ENCODE results near the gene CACNA2D3. TPM values are rescaled to one million over a fixed set of nuclear protein-coding genes. Genes with fewer than 3 reads are reported as not detected.

The CACNA2D3 gene
- total RNA-seq, 1 experiment from 2014 or later: 7.6 TPM

DNA sequence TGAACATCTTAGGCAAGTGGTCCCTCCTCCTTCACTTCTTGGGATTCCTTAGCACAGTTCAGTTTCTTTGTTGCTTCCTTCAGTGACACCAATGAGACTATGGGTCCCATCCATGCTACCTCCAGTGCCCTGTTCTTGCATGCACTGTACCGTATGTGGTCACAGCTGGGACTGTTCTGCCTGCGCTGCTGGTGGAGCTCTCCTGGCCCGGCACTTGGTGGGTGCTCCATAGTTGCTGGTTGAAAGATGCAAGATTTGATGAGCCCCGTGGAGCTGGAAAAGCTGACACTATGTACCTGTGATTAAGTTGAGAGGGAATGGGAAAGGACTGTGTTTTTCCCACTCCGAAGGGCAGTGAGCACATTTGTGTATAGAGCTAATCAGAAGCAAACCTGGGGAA is 407.7 kb downstream of the CACNA2D3 start:
- no peak for DNase-seq (ENCODE audit: low spot score)

DNA sequence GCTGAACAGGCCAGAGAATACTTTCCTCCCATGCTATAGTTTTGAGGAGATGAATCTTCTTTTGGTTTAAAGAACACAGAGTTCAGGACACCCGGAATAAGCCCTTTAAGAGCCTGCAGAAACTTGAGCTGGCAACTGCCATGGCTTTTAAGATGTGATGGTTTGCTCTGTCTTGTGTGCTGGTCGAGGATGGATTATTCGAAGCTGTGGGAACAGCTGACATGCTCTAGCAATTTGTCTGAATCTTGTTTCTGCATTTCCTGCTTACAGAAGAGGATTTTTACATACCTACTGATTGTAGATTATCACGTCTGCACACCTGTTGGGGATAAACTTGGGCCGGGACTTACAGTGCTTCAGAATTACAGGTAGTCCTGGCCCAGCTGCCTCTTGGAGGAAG is 408.6 kb downstream of the CACNA2D3 start:
- DNase-seq (ENCODE audit: low spot score): no peak

- DNase-seq (ENCODE audit: low spot score): no peak
These were observed 409.4 kb downstream of the CACNA2D3 start for GRCh38 chr3:54531741-54532140.

GRCh38 chr3:54533856-54534255 is 411.5 kb downstream of the CACNA2D3 start:
- DNase-seq (ENCODE audit: low spot score): peak; percentile 11

- DNase-seq (ENCODE audit: low spot score): no peak
These were observed 413.3 kb downstream of the CACNA2D3 start for GRCh38 chr3:54535619-54536018.

DNA sequence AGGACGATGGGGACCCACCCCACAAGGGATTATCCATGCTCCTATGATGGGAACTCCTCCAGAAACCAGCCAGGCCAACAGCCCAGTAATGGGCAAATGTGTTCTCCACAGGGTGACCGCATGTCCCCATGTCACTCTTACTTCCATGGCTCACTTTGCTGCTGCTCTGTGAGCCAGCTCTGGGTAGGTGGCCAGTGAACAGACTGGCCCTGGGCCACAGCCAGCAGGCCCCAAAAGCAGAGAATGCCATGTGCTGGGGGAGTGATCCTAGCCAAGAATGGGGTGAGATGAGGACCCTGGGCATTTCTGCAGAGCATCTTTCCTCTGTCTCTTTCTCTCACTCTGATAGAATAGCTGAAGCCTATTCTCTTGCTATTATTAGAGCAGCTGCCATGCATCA is 414.1 kb downstream of the CACNA2D3 start:
- no peak for DNase-seq (ENCODE audit: low spot score)

GRCh38 chr3:54537506-54537905 is 415.2 kb downstream of the CACNA2D3 start:
- DNase-seq (ENCODE audit: low spot score): no peak

DNA sequence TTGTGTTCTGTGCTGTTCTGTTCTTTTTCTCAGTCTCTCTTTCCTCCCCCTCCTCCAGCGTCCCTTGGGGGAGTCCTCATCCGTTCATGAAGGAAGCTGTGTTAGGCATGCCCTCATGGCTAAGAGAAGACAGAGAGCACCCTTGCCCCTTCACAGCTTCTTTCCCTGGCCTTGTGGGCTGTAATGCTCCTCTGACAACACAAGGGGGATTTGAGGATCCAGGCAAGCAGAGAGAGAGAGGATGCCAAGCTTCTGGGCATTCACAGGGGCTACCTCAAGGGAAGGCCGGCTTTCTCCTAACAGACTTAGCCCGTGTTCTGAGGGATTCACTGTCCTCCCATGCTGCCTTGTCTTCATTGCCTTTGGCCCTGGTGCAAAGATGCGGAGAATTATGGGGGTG is 416.0 kb downstream of the CACNA2D3 start:
- DNase-seq (ENCODE audit: low spot score): no peak

DNA sequence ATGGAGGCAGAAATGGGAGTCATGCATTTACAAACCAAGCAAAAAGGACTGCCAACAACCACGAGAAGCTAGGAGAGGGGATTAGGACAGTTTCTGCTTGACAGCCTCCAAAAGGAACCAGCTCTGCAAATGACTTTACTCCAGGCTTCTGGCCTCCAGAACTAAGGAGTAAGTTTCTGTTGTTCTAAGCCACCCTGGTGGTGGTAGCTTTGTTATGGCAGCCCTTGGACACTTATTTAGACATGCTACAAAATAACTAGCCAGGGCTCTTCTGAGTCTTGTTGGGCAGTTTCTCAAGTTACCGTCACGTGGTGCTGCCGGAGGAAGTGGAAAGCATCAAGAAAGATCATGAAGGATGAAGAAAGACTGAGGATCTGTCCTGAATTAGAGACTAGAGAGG is 419.0 kb downstream of the CACNA2D3 start:
- DNase-seq (ENCODE audit: low spot score): no peak

DNA sequence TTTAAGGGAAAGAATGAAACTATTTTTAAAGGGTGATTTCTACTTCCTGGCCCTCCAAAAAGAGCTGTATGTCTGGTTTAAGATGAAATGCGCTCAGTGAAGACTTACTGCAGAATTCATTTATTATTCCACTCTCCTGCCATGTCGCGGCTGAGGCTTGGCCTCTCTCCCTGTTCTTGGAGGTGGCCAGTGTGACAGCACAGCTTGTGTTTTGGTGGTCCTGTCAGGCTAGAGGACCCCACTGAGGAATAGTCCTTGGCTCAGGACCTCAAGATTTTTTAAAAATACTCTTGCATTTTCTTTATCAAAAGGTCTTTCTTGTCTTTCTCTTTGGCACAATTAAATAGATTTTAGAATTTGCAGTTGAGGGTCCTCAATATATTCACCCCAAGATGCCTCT is 421.1 kb downstream of the CACNA2D3 start:
- DNase-seq (ENCODE audit: low spot score): no peak

DNA sequence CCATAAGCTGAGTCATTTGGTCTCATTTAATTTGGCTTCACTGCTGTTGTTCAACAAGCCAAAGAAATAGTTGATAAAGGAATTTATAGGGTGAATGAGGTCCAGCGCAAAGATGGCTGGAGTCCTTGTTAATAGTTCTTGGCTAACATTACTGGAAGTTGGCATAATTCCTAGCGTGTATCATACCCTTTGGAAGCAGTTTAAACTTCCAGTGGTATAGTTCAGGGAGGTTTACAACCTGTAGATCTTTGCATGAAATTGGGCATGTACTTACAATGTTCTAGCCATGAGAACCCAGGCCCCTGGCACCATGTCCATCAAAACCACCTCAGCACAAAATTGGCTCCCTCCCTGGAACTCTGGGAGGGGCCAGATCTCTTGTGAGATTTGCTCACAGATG is 424.7 kb downstream of the CACNA2D3 start:
- DNase-seq (ENCODE audit: low spot score): no peak

- no peak for DNase-seq (ENCODE audit: low spot score)
These were observed 425.5 kb downstream of the CACNA2D3 start for GRCh38 chr3:54547846-54548245.

- no peak for DNase-seq (ENCODE audit: low spot score)
These were observed 427.4 kb downstream of the CACNA2D3 start for GRCh38 chr3:54549607-54550220.

DNA sequence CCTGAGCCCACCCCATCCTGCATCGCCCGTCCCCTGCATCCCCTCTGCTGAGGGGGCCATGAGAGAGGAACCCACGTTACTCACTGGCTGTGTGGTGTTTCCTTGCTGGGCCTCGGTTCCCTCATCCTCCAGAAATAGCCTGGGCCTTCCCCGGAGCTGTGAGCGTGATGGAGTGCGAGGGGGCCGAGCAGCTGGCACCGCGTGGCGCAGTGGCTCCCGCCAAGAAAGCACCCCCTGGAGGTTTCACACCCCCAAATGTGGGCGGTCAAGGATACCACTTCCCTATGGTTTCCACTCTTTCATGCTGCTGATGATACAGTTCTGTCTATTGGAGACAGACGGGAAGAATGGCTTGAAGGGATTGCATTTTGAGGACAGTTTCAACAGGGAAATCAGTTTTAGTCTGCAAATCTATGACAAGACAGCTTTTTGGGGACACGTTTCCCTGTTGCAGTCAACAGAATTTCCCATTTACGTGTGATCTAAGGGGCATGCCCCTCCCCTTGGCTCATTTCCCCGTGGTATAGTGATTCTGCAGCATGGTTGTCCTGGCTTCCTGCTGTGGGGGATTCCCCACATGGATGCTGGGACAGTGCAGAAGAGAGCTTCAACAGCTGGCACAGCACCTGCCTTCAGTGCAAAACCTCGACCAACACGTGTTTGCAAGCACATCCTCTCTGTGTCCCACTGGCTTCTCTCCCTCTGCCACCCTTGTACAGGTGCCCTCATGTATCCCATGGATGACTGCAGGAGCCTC is 428.0 kb downstream of the CACNA2D3 start:
- peak; percentile 26 for DNase-seq (ENCODE audit: low spot score)

GRCh38 chr3:54556630-54557029 is 434.3 kb downstream of the CACNA2D3 start:
- no peak for DNase-seq (ENCODE audit: low spot score)

- peak; percentile 19 for DNase-seq (ENCODE audit: low spot score)
These were observed 435.4 kb downstream of the CACNA2D3 start for GRCh38 chr3:54557538-54558428.

DNA sequence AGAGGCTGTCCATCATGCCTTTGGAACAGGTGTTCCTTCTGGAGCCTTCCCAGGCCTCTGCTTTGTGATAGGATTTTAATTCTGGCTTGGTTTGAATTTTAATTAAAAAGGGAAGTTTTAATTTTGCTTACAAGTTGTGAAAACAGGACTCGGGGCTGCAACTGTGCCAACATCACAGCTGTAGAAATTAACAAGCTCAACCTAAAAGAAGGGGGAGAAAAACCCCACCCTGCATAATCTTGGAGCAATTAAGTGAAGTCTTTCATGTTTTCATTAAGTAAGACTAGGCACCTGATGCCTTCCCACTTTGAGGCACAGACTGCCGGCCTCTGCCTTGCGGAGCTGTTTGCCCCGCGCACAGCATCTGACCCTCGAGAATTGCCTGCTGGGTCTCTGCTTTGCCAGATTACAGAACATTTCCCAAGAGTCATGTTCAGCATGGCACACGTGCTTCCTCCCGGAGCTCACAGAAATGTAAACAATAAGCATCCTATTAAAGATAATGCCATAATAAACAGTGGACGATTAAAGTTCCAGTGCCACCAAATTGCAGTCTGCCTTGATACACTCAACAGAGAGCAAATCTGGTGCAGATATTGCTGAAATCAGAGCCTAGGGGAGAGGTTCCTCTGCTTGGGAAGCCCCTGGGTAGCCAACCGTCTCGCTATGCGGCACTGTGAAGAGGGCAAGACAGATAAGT is 441.3 kb downstream of the CACNA2D3 start:
- no peak for DNase-seq (ENCODE audit: low spot score)

- no peak for DNase-seq (ENCODE audit: low spot score)
These were observed 442.1 kb downstream of the CACNA2D3 start for GRCh38 chr3:54564374-54564925.

DNA sequence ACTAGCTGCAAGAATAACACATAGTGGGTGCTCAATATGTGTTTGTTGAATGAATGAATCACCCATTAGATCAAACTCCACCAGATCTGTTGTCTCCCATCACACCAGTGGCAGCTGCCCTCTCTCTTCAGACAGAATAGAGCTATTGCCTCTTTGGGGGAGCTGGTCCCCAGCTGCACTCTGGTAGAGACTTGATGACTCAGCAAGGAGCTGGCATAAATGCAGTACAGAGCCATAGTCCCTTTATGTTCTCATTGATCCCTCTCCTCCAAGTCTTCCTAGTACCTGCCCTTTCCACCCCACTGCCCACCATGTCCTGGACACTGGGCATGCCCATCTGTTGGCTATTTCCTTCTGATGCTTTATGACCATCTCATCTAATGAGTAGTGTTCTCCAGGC is 443.6 kb downstream of the CACNA2D3 start:
- no peak for DNase-seq (ENCODE audit: low spot score)

DNA sequence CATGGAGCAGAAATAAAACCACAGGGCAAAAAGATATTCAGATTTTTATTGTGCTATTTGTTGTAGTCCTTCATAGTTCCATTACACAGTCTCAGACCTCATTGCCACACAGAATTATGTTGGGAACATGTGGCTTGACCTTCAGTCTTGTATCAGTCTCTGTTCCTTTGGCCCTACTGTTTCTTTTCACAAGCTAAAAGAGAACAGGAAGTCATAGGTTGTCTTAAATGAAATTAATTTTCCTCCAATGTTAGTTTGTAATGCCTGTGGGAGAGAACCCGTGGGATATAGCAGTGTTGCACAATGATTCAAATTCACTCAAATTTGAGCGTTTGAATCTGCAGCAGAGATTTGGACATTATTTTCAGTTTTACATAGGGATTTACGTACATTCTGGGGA is 445.6 kb downstream of the CACNA2D3 start:
- no peak for DNase-seq (ENCODE audit: low spot score)

DNA sequence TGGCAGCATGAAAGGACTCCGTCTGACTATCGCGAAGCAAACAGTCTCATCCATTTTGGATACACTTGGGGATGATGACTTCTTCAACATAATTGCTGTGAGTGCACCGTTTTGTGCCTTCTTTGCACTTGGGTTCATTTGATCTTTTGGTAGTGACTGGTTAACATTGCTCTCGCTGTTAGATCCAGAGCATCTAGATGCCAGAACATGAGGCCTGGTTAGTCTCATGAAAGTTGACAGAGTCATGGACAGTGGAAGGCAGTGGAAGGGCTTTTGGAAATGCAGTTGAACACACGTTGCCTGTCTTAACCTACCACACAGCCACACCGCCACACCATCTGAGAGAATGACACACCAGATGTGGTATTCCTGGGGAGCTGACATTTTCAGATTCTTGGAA is 447.7 kb downstream of the CACNA2D3 start:
- DNase-seq (ENCODE audit: low spot score): no peak

Measured in A172 (cell line).